ELR (cell line): ENCODE results near the gene IGSF1.

Experiments
- DNase-seq: peaks from one replicate; pipeline ENCODE4 v3.0.0-alpha.2; 2015; ENCODE audit warnings: low read depth

Gene IGSF1

GRCh38 chrX:131288738-131289511 is at the start of gene IGSF1:
Gene IGSF1 (minus strand): TSS chrX:131289306. CDS start chrX:131286674, 2,632 bp downstream.
- no peak for DNase-seq

- DNase-seq, result no peak
Measured at GRCh38 chrX:131332331-131332730, 43.2 kb upstream of the IGSF1 start.

- no peak for DNase-seq
Measured at GRCh38 chrX:131331152-131331551, 42.0 kb upstream of the IGSF1 start.

- no peak for DNase-seq
Measured at GRCh38 chrX:131330735-131331134, 41.6 kb upstream of the IGSF1 start.

GRCh38 chrX:131322651-131323050 is 33.5 kb upstream of the IGSF1 start:
- no peak for DNase-seq

GRCh38 chrX:131317326-131317725 is 28.2 kb upstream of the IGSF1 start:
- DNase-seq, result no peak

- no peak for DNase-seq
Measured at GRCh38 chrX:131316260-131316659, 27.2 kb upstream of the IGSF1 start.

GRCh38 chrX:131308980-131309379 is 19.9 kb upstream of the IGSF1 start:
- DNase-seq, result no peak

GRCh38 chrX:131306601-131307000 is 17.5 kb upstream of the IGSF1 start:
- DNase-seq, result no peak

- no peak for DNase-seq
Measured at GRCh38 chrX:131305926-131306325, 16.8 kb upstream of the IGSF1 start.

GRCh38 chrX:131302701-131303100 is 13.6 kb upstream of the IGSF1 start:
- DNase-seq, result no peak

GRCh38 chrX:131301155-131301554 is 12.0 kb upstream of the IGSF1 start:
- no peak for DNase-seq

GRCh38 chrX:131298846-131299245 is 9.7 kb upstream of the IGSF1 start:
- DNase-seq, result no peak

- DNase-seq, result no peak
Measured at GRCh38 chrX:131298036-131298435, 8.9 kb upstream of the IGSF1 start.

- DNase-seq, result no peak
Measured at GRCh38 chrX:131289527-131289926, 421 bp upstream of the IGSF1 start.

- no peak for DNase-seq
Measured at GRCh38 chrX:131288188-131288587, 918 bp downstream of the IGSF1 start.

- DNase-seq, result no peak
Measured at GRCh38 chrX:131287560-131288179, 1.4 kb downstream of the IGSF1 start.

- no peak for DNase-seq
Measured at GRCh38 chrX:131279617-131280016, 9.5 kb downstream of the IGSF1 start.

GRCh38 chrX:131279197-131279596 is 9.9 kb downstream of the IGSF1 start:
- DNase-seq, result no peak

GRCh38 chrX:131277543-131278136 is 11.5 kb downstream of the IGSF1 start:
- no peak for DNase-seq

- DNase-seq, result no peak
Measured at GRCh38 chrX:131273011-131273410, 16.1 kb downstream of the IGSF1 start.

- DNase-seq, result no peak
Measured at GRCh38 chrX:131271826-131272225, 17.3 kb downstream of the IGSF1 start.

GRCh38 chrX:131271274-131271673 is 17.8 kb downstream of the IGSF1 start:
- no peak for DNase-seq
